ENCODE measurements around the gene CAMSAP1. TPM values are rescaled to one million over a fixed set of nuclear protein-coding genes. Genes with fewer than 3 reads are reported as not detected.
A peak's percentile ranks its signal among the peaks of the same experiment; 100 is the strongest.

The CAMSAP1 gene
- total RNA-seq, 6 experiments from 2014 or later, result 5.2 to 16.1 (median 10.4) TPM

DNA sequence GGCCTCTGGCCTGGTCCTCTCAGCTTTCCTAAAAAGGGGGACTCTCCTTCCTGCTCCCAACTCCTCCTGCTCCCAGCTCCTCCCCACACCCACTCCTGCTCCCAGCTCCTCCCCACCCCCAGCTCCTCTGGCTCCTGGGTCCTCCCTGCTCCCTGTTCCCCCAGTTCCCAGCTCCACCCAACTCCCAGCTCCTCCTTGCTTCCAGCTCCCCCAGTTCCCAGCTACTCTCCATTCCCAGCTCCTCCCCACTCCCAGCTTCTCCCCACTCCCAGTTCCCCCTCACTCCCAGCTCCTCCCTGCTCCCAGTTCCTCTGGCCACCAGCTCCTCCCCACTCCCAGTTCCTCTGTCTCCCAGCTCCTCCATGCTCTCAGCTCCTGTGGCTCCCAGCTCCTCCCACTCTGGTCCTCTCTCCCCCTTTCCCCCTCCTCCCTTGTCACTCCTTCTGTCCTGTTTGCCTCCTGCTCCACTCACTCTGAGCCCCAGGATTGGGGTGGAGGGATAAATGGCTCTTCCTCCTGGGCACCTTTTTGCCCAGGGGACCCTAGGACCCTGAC lies 129.6 kb downstream of the CAMSAP1 start:
- TF ChIP-seq, protein P1, sequence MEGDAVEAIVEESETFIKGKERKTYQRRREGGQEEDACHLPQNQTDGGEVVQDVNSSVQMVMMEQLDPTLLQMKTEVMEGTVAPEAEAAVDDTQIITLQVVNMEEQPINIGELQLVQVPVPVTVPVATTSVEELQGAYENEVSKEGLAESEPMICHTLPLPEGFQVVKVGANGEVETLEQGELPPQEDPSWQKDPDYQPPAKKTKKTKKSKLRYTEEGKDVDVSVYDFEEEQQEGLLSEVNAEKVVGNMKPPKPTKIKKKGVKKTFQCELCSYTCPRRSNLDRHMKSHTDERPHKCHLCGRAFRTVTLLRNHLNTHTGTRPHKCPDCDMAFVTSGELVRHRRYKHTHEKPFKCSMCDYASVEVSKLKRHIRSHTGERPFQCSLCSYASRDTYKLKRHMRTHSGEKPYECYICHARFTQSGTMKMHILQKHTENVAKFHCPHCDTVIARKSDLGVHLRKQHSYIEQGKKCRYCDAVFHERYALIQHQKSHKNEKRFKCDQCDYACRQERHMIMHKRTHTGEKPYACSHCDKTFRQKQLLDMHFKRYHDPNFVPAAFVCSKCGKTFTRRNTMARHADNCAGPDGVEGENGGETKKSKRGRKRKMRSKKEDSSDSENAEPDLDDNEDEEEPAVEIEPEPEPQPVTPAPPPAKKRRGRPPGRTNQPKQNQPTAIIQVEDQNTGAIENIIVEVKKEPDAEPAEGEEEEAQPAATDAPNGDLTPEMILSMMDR (IDR thresholded peaks at IDR 0.05), result no peak
- no peak for TF ChIP-seq POLR2A (IDR thresholded peaks at IDR 0.05)
- Histone ChIP-seq H3K4me1 (no peaks in the 10 kb centered on the region), H3K27me3 (no peaks in the 10 kb centered on the region), H3K9me3 (no peaks in the 10 kb centered on the region), H3K36me3 (no peaks in the 10 kb centered on the region), H3K27ac (no peak overlapping the region), H3K4me3 (no peak overlapping the region)
- DNase-seq, result no peak
- intact Hi-C loops (cut with DNase I), result no loop called here
- no peak for ATAC-seq

DNA sequence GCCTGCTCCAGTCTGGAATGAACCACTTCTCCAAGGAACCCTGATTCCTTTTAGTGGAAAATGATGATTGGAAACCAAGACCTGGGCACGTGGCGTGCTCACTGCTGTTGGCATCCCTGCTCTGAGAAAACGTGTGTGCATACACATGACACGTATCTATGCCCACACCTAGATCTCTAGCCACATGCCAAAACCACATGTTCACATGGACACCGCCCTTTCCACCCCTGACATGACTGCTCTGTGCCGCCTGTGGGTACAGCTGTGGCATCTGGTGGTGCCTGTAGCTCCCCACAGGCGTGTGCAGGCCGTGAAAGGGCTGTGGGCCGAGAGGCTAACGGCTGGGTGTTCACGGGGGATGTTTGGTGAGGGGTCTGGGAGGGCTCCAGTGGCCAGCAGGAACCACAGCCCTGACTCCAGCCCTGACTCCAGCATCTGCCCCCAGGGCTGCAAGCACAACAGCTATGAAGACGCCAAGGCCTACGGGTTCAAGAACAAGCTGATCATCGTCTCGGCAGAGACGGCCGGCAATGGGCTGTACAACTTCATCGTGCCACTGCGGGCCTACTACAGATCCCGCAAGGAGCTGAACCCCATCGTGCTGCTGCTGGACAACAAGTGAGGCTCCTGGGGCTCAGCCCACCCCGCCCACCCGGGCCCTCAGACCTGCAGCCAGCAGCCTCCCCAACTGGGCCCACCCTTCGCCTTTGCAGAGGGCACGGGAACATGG lies 130.3 kb downstream of the CAMSAP1 start:
- H3K36me3 ChIP-seq, result no peaks in the 10 kb centered on the region
- no peaks in the 10 kb centered on the region for H3K27me3 ChIP-seq
- no peaks in the 10 kb centered on the region for H3K9me3 ChIP-seq
- no peak overlapping the region for H3K27ac ChIP-seq
- intact Hi-C loops (cut with DNase I), result no loop called here
- H3K4me3 ChIP-seq, result no peak overlapping the region
- ATAC-seq (no peak), DNase-seq (no peak)
- no peak for TF ChIP-seq POLR2A (IDR thresholded peaks at IDR 0.05)
- no peaks in the 10 kb centered on the region for H3K4me1 ChIP-seq
- 69% methylated on average over 9 of the region's 25 CpGs for WGBS (ENCODE audit: insufficient coverage, low coverage, low lambda C conversion rate, missing lambda C conversion rate)

DNA sequence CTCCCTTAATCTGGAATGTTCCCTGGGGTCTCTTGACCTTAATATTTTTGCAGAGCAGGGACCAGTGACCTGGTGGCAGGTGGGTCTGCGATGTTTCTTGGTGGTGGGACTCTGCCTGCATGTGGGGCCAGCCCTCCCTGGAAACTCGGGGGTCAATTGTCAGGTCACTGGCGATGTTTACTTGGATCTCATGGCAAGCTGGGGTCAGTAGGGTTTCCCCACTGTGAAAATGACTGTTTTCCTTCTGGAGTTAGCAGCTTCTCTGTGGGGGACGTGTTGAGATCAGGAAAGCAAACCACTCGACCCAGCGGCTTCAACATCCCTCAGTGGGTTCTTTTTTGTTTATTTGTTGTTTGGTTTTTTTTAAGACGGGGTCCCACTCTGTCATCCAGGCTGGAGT lies 131.4 kb downstream of the CAMSAP1 start:
- intact Hi-C loops (cut with DNase I), result no loop called here
- no peak overlapping the region for H3K27ac ChIP-seq
- 23% methylated on average over 5 of the region's 7 CpGs for WGBS (ENCODE audit: insufficient coverage, low coverage, low lambda C conversion rate, missing lambda C conversion rate)
- no peak for ATAC-seq
- no peak for DNase-seq
- no peaks in the 10 kb centered on the region for H3K4me1 ChIP-seq
- no peaks in the 10 kb centered on the region for H3K36me3 ChIP-seq
- H3K27me3 ChIP-seq, result no peaks in the 10 kb centered on the region
- no peaks in the 10 kb centered on the region for H3K9me3 ChIP-seq
- H3K4me3 ChIP-seq, result no peak overlapping the region
- TF ChIP-seq POLR2A (IDR thresholded peaks at IDR 0.05), result no peak
- TF ChIP-seq, protein P1 (IDR thresholded peaks at IDR 0.05), result no peak

- DNase-seq, result no peak
- TF ChIP-seq POLR2A (IDR thresholded peaks at IDR 0.05), result no peak
- TF ChIP-seq, protein P1 (IDR thresholded peaks at IDR 0.05), result no peak
- intact Hi-C loops (cut with DNase I), result no loop called here
- no peak overlapping the region for H3K4me3 ChIP-seq
- no peaks in the 10 kb centered on the region for H3K9me3 ChIP-seq
- H3K36me3 ChIP-seq, result no peaks in the 10 kb centered on the region
- 82% methylated on average over 7 of the region's 24 CpGs for WGBS (ENCODE audit: insufficient coverage, low coverage, low lambda C conversion rate, missing lambda C conversion rate)
- ATAC-seq, result peak in 2 of 4 donors; percentile 23 to 38
- H3K27me3 ChIP-seq, result no peaks in the 10 kb centered on the region
- no peak overlapping the region for H3K27ac ChIP-seq
- H3K4me1 ChIP-seq, result no peaks in the 10 kb centered on the region
Observed at GRCh38 chr9:135774794-135775525, 132.4 kb downstream of the CAMSAP1 start.

- H3K4me1 ChIP-seq, result no peaks in the 10 kb centered on the region
- H3K27ac ChIP-seq, result no peak overlapping the region
- WGBS (ENCODE audit: insufficient coverage, low coverage, low lambda C conversion rate, missing lambda C conversion rate), result 77% methylated on average over 10 of the region's 15 CpGs
- no peak for ATAC-seq
- no peaks in the 10 kb centered on the region for H3K27me3 ChIP-seq
- no peak for DNase-seq
- no peak overlapping the region for H3K4me3 ChIP-seq
- TF ChIP-seq, protein P1 (IDR thresholded peaks at IDR 0.05), result no peak
- TF ChIP-seq POLR2A (IDR thresholded peaks at IDR 0.05), result no peak
- intact Hi-C loops (cut with DNase I), result no loop called here
- no peaks in the 10 kb centered on the region for H3K9me3 ChIP-seq
- no peaks in the 10 kb centered on the region for H3K36me3 ChIP-seq
Observed at GRCh38 chr9:135774239-135774747, 133.1 kb downstream of the CAMSAP1 start.
